Thoracic aorta (tissue), 2 donors: ENCODE measurements around the gene CHD9. TPM values are rescaled to one million over a fixed set of nuclear protein-coding genes. Genes with fewer than 3 reads are reported as not detected.

Source experiments
- ATAC-seq: fragments of 150-250 bp; one replicate; pipeline ENCODE4 v1.8.0; 2017; ENCODE audit warnings: low read depth; ENCODE audit not compliant: insufficient number of reproducible peaks, low FRiP score
- DNase-seq: peaks from one replicate; pipeline ENCODE4 v3.0.0-alpha.2; 2020; ENCODE audit warnings: low spot score
- H3K27ac ChIP-seq, 2 donors: fragments of 200-600 bp; sonication (generic); 1 replicate in 1 of 2; 2 replicates in 1 of 2; pipeline ENCODE4 v1.5.1; 2016; ENCODE audit warnings: mild to moderate bottlenecking in 2 of 2, moderate library complexity in 2 of 2
- H3K27me3 ChIP-seq: fragments of 200-600 bp; sonication (generic); replicated peaks from 2 replicates; pipeline ENCODE4 v1.6.0; 2016; ENCODE audit warnings: mild to moderate bottlenecking; ENCODE audit not compliant: insufficient read depth
- H3K36me3 ChIP-seq: fragments of 200-600 bp; sonication (generic); one replicate; pipeline ENCODE4 v1.5.1; 2016
- H3K4me1 ChIP-seq, 2 donors: fragments of 200-600 bp; sonication (generic); 1 replicate in 1 of 2; 2 replicates in 1 of 2; pipeline versions ENCODE4 v1.5.1 to v1.6.0; 2016; ENCODE audit warnings: low read depth in 2 of 2, mild to moderate bottlenecking in 1 of 2; ENCODE audit not compliant: control insufficient read depth in 1 of 2
- H3K4me3 ChIP-seq: fragments of 200-600 bp; sonication (generic); 2 replicates; pipeline ENCODE4 v1.5.1; 2016; ENCODE audit warnings: mild to moderate bottlenecking
- H3K9me3 ChIP-seq: fragments of 200-600 bp; sonication (generic); 2 replicates; pipeline ENCODE4 v1.5.1; 2016
- CTCF ChIP-seq: fragments of 200-600 bp; sonication (generic); IDR thresholded peaks from one replicate; pipeline ENCODE4 v1.5.1; 2019; ENCODE audit warnings: antibody characterized with exemption
- total RNA-seq, 2 donors: library from RNA; depleted of rRNA; stranded (reverse); fragments of >200 nt; gene quantifications; one replicate each; pipeline versions ENCODE4 v1.1.0 to v1.2.3, GENCODE V29; 2016

Gene CHD9
- total RNA-seq, 2 donors from 2014 or later: 71.3 to 152 TPM

- no peaks in the 10 kb centered on the region for H3K36me3 ChIP-seq
- no peak for DNase-seq
- no peak overlapping the region for H3K27ac ChIP-seq
- no peak for ATAC-seq
- TF ChIP-seq CTCF: no peak
- H3K4me1 ChIP-seq: peaks cover 3 to 11% of the 10 kb centered on the region in 2 donors
- H3K4me3 ChIP-seq: no peak overlapping the region
- no peaks in the 10 kb centered on the region for H3K27me3 ChIP-seq
- H3K9me3 ChIP-seq: no peaks in the 10 kb centered on the region
Observed at GRCh38 chr16:53061256-53061655, 6.5 kb downstream of the CHD9 start.

GRCh38 chr16:53061701-53062159, 6.9 kb downstream of the CHD9 start:
- no peaks in the 10 kb centered on the region for H3K9me3 ChIP-seq
- no peak for DNase-seq
- no peak overlapping the region for H3K4me3 ChIP-seq
- peaks cover 0 to 6% of the 10 kb centered on the region in 2 donors for H3K4me1 ChIP-seq
- no peak overlapping the region for H3K27ac ChIP-seq
- TF ChIP-seq CTCF: no peak
- ATAC-seq: no peak
- no peaks in the 10 kb centered on the region for H3K36me3 ChIP-seq
- no peaks in the 10 kb centered on the region for H3K27me3 ChIP-seq

- H3K27ac ChIP-seq: no peak overlapping the region
- H3K9me3 ChIP-seq: no peaks in the 10 kb centered on the region
- no peak for TF ChIP-seq CTCF
- peaks cover 0 to 6% of the 10 kb centered on the region in 2 donors for H3K4me1 ChIP-seq
- H3K36me3 ChIP-seq: peaks cover 4% of the 10 kb centered on the region
- DNase-seq (no peak), ATAC-seq (no peak)
- H3K4me3 ChIP-seq: no peak overlapping the region
- H3K27me3 ChIP-seq: no peaks in the 10 kb centered on the region
Observed at GRCh38 chr16:53064081-53064578, 9.3 kb downstream of the CHD9 start.

GRCh38 chr16:53065461-53066061, 10.8 kb downstream of the CHD9 start:
- ATAC-seq (no peak), DNase-seq (no peak)
- H3K36me3 ChIP-seq: peaks cover 4% of the 10 kb centered on the region
- H3K27me3 ChIP-seq: no peaks in the 10 kb centered on the region
- H3K9me3 ChIP-seq: no peaks in the 10 kb centered on the region
- no peak overlapping the region for H3K27ac ChIP-seq
- H3K4me1 ChIP-seq: peaks cover 0 to 8% of the 10 kb centered on the region in 2 donors
- TF ChIP-seq CTCF: no peak
- H3K4me3 ChIP-seq: no peak overlapping the region

- H3K36me3 ChIP-seq: peaks cover 4% of the 10 kb centered on the region
- no peak for DNase-seq
- no peak for TF ChIP-seq CTCF
- ATAC-seq: no peak
- H3K4me1 ChIP-seq: peaks cover 8 to 29% of the 10 kb centered on the region in 2 donors
- H3K27ac ChIP-seq: no peak overlapping the region
- H3K9me3 ChIP-seq: no peaks in the 10 kb centered on the region
- no peaks in the 10 kb centered on the region for H3K27me3 ChIP-seq
- no peak overlapping the region for H3K4me3 ChIP-seq
Observed at GRCh38 chr16:53067675-53068074, 12.9 kb downstream of the CHD9 start.
